OCI-LY1 (cell line): ENCODE data around the gene ANKRD13C.

Experiments used
- EZH2 ChIP-seq: fragments of 200-600 bp; sonication (generic), shearing (Covaris generic); IDR thresholded peaks from 2 replicates; pipeline ENCODE4 v1.8.0; 2017; ENCODE audit warnings: borderline replicate concordance, mixed run types, mild to moderate bottlenecking, antibody characterized with exemption, low read length, moderate library complexity, mixed read lengths
- TF ChIP-seq, protein P1 (sequence below): fragments of 200-600 bp; sonication (generic), shearing (Covaris generic); IDR thresholded peaks from 2 replicates; pipeline ENCODE4 v1.5.1; 2017; ENCODE audit warnings: mild to moderate bottlenecking, antibody characterized with exemption, low read length, moderate library complexity, mixed read lengths

DNA sequence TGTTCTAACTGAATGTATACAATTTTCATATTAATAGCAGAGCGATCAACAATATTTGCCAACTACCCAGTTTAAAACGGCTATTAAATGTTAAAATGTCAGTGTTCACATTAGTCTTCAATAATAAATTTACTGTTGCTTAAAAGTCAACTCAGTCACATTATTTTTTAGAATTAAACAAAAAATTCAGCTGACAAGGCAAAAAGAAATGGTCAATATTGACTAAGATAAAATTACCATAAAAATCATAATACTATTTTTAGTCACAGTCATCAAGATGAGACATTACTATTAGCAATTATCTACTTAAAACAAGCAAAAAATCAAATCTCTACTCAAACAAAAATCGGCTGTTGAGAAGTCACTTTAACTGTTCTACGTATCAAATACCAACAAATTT is 1.5 kb downstream of the ANKRD13C start:
- TF ChIP-seq, protein P1, sequence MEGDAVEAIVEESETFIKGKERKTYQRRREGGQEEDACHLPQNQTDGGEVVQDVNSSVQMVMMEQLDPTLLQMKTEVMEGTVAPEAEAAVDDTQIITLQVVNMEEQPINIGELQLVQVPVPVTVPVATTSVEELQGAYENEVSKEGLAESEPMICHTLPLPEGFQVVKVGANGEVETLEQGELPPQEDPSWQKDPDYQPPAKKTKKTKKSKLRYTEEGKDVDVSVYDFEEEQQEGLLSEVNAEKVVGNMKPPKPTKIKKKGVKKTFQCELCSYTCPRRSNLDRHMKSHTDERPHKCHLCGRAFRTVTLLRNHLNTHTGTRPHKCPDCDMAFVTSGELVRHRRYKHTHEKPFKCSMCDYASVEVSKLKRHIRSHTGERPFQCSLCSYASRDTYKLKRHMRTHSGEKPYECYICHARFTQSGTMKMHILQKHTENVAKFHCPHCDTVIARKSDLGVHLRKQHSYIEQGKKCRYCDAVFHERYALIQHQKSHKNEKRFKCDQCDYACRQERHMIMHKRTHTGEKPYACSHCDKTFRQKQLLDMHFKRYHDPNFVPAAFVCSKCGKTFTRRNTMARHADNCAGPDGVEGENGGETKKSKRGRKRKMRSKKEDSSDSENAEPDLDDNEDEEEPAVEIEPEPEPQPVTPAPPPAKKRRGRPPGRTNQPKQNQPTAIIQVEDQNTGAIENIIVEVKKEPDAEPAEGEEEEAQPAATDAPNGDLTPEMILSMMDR: no peak
- TF ChIP-seq EZH2: no peak
